HL-60/S4 treated with retinoic acid at 250 ng/mL for 4 days and 3 days (cell line): Measurements from ENCODE around the gene PODXL2.
"Not testable (repeated sequence)": the region's sequence is repeated elsewhere in the genome, so short reads cannot be mapped to it uniquely, and the experiment has no call there.

ENCODE experiments used
- in situ Hi-C: fragments of 300-500 bp; cut with MboI; formaldehyde crosslinking; loops from 2 replicates; pipeline ENCODE4 v1.7.0; 2022; ENCODE audit warnings: low sequenced_read_pairs

PODXL2 gene

GRCh38 chr3:127674101-127674721, 45.2 kb downstream of the PODXL2 start:
- in situ Hi-C loops: no loop called here

GRCh38 chr3:127674790-127675189, 45.8 kb downstream of the PODXL2 start:
- in situ Hi-C loops: no loop called here

GRCh38 chr3:127675651-127676391, 46.8 kb downstream of the PODXL2 start:
- in situ Hi-C loops: no loop called here

DNA sequence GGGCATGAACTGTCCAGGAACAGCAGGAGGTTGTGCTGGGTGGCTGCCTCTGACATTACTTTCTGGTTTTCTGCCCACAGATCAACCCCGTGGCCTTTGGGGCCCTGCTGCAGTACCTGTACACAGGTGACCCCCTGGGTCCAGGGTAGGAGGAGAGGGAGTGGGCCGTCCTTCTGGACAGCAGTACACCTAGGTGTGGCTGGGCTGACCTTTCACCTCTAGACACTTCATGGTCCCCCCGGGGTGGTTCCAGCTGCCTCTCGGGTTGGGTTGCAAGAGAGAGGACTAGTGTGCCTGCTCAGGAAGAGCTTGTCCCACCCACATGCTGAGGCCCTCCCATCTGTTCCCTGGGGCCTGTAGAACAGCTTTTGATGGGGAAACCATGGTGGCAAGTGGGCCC, 47.5 kb downstream of the PODXL2 start:
- in situ Hi-C loops: no loop called here

GRCh38 chr3:127676921-127677351, 48.0 kb downstream of the PODXL2 start:
- in situ Hi-C loops: no loop called here

DNA sequence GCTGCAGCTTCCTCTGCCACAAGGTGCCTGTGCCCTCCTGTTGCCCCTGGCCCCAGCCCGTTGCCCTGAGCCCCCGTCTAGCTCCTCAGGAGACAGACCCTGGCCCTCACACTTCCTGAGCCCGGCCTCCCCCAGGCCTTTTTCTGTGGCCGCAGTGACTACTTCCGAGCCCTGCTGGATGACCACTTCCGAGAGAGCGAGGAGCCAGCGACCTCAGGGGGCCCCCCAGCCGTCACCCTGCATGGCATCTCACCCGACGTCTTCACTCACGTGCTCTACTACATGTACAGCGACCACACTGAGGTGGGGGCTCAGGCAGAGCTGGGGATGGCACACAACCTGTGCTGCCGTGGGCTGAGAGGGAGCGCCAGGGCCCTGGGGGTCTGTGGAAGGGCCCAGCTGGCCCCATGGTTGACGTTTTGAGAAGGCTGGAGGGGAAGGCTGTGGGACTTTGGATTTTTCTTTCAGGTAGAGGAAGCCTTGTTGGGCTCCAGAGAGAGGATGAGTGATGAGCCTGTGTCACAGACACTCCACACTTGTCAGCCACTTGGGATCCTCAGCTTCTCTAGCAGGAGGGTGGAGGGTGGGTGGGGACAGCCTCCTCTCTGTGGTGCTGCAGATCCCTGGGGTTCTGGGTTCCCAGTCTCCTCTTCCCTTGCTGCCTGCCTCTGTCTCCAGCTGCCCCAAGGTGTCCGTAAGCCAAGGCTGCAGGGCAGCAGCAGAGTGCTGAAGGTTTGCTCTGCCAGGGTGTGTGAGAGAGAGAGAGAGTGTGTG, 48.7 kb downstream of the PODXL2 start:
- in situ Hi-C loops: no loop called here

- in situ Hi-C loops: no loop called here
Measured at GRCh38 chr3:127678315-127678599, 49.3 kb downstream of the PODXL2 start.

- in situ Hi-C loops: no loop called here
Measured at GRCh38 chr3:127678611-127679533, 49.9 kb downstream of the PODXL2 start.

GRCh38 chr3:127679534-127680145, 50.7 kb downstream of the PODXL2 start:
- in situ Hi-C loops: no loop called here

DNA sequence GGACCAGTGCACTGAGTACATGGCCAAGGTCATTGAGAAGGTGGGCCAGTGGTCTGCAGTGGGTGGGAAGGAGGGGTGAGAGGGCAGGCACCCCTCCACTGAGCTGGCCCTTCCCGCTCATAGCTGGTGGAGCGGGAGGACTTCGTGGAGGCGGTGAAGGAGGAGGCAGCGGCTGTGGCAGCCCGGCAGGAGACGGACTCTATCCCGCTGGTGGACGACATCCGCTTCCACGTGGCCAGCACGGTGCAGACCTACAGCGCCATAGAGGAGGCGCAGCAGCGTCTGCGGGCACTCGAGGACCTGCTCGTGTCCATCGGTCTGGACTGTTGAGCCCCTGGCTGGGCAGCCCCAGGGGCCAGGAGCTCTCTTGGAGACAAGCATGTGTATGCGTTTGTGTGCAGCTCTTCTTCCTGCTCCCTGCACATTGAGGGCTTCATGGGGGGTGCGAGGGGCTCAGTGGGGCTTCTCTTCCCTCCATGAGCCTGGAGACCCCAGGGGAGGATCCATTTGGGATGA, 51.2 kb downstream of the PODXL2 start:
- in situ Hi-C loops: no loop called here

- in situ Hi-C loops: no loop called here
Measured at GRCh38 chr3:127680798-127681221, 51.8 kb downstream of the PODXL2 start.

GRCh38 chr3:127682175-127682554, 53.2 kb downstream of the PODXL2 start:
- in situ Hi-C loops: not testable (repeated sequence)

GRCh38 chr3:127682561-127682960, 53.6 kb downstream of the PODXL2 start:
- in situ Hi-C loops: no loop called here

DNA sequence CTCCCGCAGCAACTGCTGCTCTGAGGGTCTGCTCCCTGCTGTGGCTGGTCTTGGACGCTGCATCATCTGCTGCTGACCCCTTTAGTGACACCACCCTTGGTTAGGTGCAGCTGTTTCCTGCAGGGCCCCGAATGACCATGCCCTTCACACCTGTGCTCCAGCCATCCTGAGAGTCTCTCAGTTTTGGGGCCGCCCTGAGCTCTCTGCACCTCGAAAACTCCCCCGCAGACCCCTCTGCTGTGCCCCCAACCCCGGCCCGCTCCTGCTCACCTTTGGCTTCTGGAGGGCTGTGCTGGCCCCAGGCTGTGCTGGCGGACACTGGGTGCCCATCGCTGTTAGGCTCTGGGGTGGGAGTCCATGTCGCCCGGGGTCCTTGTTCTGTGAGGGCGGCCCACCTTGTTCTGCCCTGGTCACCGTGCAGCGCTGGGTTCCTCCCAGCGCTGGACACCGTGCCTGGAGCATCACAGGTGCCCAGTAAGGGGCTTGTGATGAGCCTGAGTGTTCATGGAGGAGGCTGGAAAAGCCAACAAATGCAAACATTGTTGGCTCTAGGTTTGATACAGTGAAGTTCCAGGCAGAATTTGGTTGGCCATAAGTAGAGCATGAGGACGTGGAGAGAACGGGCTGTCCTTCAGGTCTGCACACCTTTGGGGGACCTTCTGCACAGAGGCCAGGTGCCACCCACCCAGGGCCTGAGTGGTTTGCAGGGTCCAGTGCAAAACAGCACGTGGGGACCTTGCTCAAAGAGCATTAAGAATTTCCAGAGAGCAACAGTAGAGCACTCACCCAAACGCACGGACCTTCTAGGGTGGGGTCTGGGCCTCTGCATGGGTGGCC, 56.1 kb downstream of the PODXL2 start:
- in situ Hi-C loops: no loop called here

DNA sequence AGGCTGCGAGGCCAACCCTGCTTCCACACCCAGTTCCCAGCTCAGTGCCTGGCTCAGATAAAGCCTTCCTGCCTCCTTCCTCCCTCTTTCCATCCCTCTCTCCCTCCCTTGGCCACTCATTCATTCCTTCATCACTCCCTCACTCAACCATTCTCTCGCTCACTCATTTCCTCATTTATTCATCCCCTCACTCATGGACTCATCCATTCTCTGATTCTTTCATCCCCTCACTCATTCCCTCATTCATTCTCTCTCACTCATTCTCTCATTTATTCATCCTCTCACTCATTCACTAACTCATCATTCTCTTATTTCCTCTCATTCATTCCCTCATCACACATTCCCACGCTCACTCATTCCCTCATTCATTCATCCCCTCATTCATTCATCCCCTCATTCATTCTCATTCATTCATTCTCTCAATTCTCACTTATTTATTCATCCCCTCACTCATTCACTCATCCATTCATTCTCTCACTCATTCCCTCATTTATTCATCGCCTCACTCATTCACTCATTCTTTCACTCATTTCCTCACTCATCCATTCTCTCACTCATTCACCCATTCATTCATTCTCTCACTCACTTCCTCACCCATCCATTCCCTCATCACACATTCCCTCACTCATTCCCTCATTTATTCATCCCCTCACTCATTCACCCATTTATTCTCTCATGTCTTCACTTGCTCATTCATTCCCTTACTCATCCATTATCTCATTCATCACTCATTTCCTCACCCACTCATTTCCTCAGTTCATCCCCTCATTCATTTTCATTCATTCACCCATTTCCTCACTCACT, 56.9 kb downstream of the PODXL2 start:
- in situ Hi-C loops: no loop called here

DNA sequence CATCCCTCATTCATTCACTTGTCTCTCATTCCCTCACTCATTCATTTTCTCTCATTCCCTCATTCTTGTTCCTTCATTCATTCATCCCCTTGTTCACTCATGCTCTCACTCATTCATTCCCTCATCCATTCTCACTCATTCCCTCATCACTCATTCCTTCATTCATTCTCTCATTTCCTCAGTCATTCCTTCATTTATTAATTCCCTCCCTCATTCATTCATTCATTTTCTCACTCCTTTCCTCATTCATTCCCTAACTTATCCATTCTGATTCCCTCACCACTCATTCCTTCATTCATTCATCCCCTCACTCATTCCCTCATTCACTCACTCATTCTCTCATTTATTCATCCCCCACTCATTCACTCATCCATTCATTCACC, 57.5 kb downstream of the PODXL2 start:
- in situ Hi-C loops: no loop called here

GRCh38 chr3:127687228-127687737, 58.3 kb downstream of the PODXL2 start:
- in situ Hi-C loops: no loop called here

GRCh38 chr3:127688022-127688415, 59.0 kb downstream of the PODXL2 start:
- in situ Hi-C loops: no loop called here
